SJCRH30 (cell line): ENCODE results near the gene YDJC. TPM values are rescaled to one million over a fixed set of nuclear protein-coding genes. Genes with fewer than 3 reads are reported as not detected.
"Not testable (repeated sequence)": the region's sequence is repeated elsewhere in the genome, so short reads cannot be mapped to it uniquely, and the experiment has no call there.

Experiments
- DNase-seq, 2 experiments: peaks; one replicate each; pipeline ENCODE4 v3.0.0-alpha.2; 2015 to 2020
- H3K27ac ChIP-seq: fragments of 250-450 bp; sonication (Bioruptor Pico); 2 replicates; pipeline ENCODE4 v1.5.1; 2020; ENCODE audit warnings: mild to moderate bottlenecking, moderate library complexity
- H3K27me3 ChIP-seq: fragments of 250-450 bp; sonication (Bioruptor Pico); 2 replicates; pipeline ENCODE4 v1.5.1; 2020; ENCODE audit warnings: mild to moderate bottlenecking, moderate library complexity
- H3K36me3 ChIP-seq: fragments of 250-450 bp; sonication (Bioruptor Pico); 2 replicates; pipeline ENCODE4 v1.5.1; 2020; ENCODE audit warnings: mild to moderate bottlenecking, moderate library complexity
- H3K4me1 ChIP-seq: fragments of 250-450 bp; sonication (Bioruptor Pico); 2 replicates; pipeline ENCODE4 v1.5.1; 2020; ENCODE audit warnings: mild to moderate bottlenecking, moderate library complexity
- H3K4me3 ChIP-seq: fragments of 250-450 bp; sonication (Bioruptor Pico); 2 replicates; pipeline ENCODE4 v1.5.1; 2020; ENCODE audit warnings: mild to moderate bottlenecking, moderate library complexity
- H3K9me3 ChIP-seq: fragments of 250-450 bp; sonication (Bioruptor Pico); replicated peaks from 2 replicates; pipeline ENCODE4 v1.5.1; 2020; ENCODE audit warnings: mild to moderate bottlenecking, moderate library complexity
- total RNA-seq: library from RNA; depleted of rRNA; stranded (reverse); fragments of >200 nt; shearing (Covaris generic); gene quantifications from 2 replicates; pipeline ENCODE4 v1.2.3, GENCODE V29; 2014

YDJC gene
- total RNA-seq, 1 experiment from 2014 or later, result 8.9 TPM

GRCh38 chr22:21612858-21613257 lies 17.0 kb downstream of the YDJC start:
- H3K4me1 ChIP-seq, result no peaks in the 10 kb centered on the region
- DNase-seq, result no peak
- no peaks in the 10 kb centered on the region for H3K9me3 ChIP-seq
- peaks cover 75% of the 10 kb centered on the region for H3K36me3 ChIP-seq
- no peak overlapping the region for H3K27ac ChIP-seq
- H3K27me3 ChIP-seq, result no peaks in the 10 kb centered on the region; the same call in 1 of the 2 replicates
- H3K4me3 ChIP-seq, result no peak overlapping the region

- Histone ChIP-seq H3K4me1 (no peaks in the 10 kb centered on the region), H3K9me3 (no peaks in the 10 kb centered on the region), H3K27me3 (no peaks in the 10 kb centered on the region; the same call in 1 of the 2 replicates), H3K27ac (no peak overlapping the region), H3K4me3 (no peak overlapping the region), H3K36me3 (peaks cover 74% of the 10 kb centered on the region)
- no peak for DNase-seq
Measured at GRCh38 chr22:21611210-21611977, 18.4 kb downstream of the YDJC start.

GRCh38 chr22:21609556-21610157 lies 20.2 kb downstream of the YDJC start:
- not testable (repeated sequence) for H3K4me3 ChIP-seq

DNA sequence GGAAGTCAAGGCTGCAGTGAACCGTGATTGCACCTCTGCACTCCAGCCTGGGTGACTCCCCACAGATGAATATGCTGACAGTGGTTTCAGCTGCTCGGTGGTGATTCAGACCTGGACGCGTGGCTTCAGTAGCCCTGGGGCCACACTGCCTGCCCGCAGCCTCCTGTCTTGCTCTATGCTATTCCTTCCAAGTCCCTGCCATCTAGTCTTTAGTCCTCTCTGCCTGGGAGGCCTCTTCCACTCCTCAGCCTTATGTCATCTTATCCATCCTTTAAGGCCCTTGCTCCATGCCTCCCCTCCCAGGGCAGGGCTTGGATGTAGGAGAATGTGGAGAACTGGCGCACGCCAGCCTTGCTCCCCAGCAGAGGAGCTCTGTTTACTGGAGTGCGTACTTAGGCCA lies 23.0 kb downstream of the YDJC start:
- Histone ChIP-seq H3K27ac (no peak overlapping the region), H3K4me3 (no peak overlapping the region), H3K4me1 (no peaks in the 10 kb centered on the region), H3K36me3 (peaks cover 50% of the 10 kb centered on the region), H3K9me3 (no peaks in the 10 kb centered on the region), H3K27me3 (no peaks in the 10 kb centered on the region; the same call in 1 of the 2 replicates)
- DNase-seq, result no peak

More at GRCh38 chr22:21609556-21610157, 20.2 kb downstream of the YDJC start:
- not testable (repeated sequence) for H3K27me3 ChIP-seq, H3K9me3 ChIP-seq, H3K27ac ChIP-seq, DNase-seq, H3K4me1 ChIP-seq
- H3K36me3 ChIP-seq, result peaks cover 74% of the 10 kb centered on the region

- no peaks in the 10 kb centered on the region for H3K9me3 ChIP-seq
- H3K4me1 ChIP-seq, result no peaks in the 10 kb centered on the region
- no peak for DNase-seq
- H3K27me3 ChIP-seq, result no peaks in the 10 kb centered on the region; the same call in 1 of the 2 replicates
- H3K27ac ChIP-seq, result no peak overlapping the region
- H3K36me3 ChIP-seq, result peaks cover 43% of the 10 kb centered on the region
- no peak overlapping the region for H3K4me3 ChIP-seq
Measured at GRCh38 chr22:21605887-21606564, 23.8 kb downstream of the YDJC start.

GRCh38 chr22:21603973-21604372 lies 25.8 kb downstream of the YDJC start:
- H3K27me3 ChIP-seq, result no peaks in the 10 kb centered on the region
- H3K4me3 ChIP-seq, result no peak overlapping the region
- no peaks in the 10 kb centered on the region for H3K4me1 ChIP-seq
- peaks cover 32% of the 10 kb centered on the region for H3K36me3 ChIP-seq
- no peak for DNase-seq
- H3K27ac ChIP-seq, result no peak overlapping the region
- H3K9me3 ChIP-seq, result no peaks in the 10 kb centered on the region

GRCh38 chr22:21602579-21602978 lies 27.2 kb downstream of the YDJC start:
- Histone ChIP-seq H3K9me3 (no peaks in the 10 kb centered on the region), H3K27me3 (no peaks in the 10 kb centered on the region), H3K4me3 (no peak overlapping the region), H3K36me3 (peaks cover 32% of the 10 kb centered on the region), H3K27ac (no peak overlapping the region), H3K4me1 (no peaks in the 10 kb centered on the region)
- no peak for DNase-seq

GRCh38 chr22:21599053-21599893 lies 30.5 kb downstream of the YDJC start:
- DNase-seq, result no peak
- Histone ChIP-seq H3K4me1 (no peaks in the 10 kb centered on the region), H3K4me3 (no peak overlapping the region), H3K36me3 (peaks cover 46% of the 10 kb centered on the region), H3K27ac (no peak overlapping the region), H3K27me3 (no peaks in the 10 kb centered on the region), H3K9me3 (no peaks in the 10 kb centered on the region)

DNA sequence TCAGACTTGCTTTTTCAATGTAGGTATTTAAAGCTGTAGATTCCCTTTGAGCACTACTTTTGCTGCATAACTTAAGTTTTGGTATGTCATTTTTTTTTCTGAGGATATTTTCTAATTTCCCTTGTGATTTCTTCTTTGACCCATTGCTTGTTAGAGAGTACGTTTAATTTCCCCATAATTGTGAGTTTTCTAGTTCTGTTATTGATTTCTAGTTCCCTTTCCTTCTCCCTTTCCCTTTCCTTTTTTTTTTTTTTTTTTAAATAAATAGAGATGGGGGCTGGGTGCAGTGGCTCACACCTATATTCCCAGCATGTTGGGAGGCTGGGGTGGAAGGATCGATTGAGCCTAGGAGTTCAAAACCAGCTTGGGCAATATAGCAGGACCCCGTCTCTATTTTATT lies 31.5 kb downstream of the YDJC start:
- Histone ChIP-seq H3K4me1 (no peaks in the 10 kb centered on the region), H3K27ac (no peak overlapping the region), H3K27me3 (no peaks in the 10 kb centered on the region), H3K4me3 (no peak overlapping the region), H3K36me3 (peaks cover 55% of the 10 kb centered on the region), H3K9me3 (no peaks in the 10 kb centered on the region)
- DNase-seq, result no peak

DNA sequence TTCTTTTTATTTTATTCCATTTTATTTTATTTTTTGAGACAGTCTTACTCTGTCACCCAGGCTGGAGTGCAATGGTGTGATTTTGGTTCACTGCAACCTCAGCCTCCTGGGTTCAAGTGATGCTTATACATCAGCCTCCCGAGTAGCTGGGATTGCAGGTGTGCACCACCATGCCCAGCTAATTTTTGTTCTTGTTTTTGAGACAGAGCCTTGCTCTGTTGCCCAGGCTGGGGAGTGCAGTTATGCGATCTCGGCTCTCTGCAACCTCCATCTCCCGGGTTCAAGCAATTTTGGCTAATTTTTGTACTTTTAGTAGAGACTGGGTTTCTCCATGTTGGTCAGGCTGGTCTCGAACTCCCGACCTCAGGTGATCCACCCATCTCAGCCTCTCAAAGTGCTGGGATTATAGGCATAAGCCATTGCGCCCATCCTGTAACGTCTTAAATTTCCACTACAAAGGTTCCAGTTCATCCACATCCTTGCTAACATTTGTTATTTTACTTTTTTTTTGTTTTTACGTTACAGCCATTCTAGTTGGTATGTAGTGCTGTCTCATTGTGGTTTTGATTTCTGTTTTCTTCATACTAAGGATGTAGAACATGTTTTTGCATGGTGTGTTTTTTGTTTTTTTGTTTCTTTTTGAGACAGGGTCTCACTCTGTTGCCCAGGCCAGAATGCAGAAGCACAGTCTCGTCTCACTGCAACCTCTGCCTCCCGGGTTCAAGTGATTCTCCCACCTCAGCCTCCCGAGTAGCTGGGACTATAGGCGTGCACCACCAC lies 33.3 kb downstream of the YDJC start:
- not testable (repeated sequence) for H3K27ac ChIP-seq, H3K9me3 ChIP-seq, DNase-seq, H3K4me1 ChIP-seq, H3K27me3 ChIP-seq, H3K4me3 ChIP-seq
- H3K36me3 ChIP-seq, result peaks cover 65% of the 10 kb centered on the region

- Histone ChIP-seq H3K4me3 (no peak overlapping the region), H3K36me3 (peaks cover 71% of the 10 kb centered on the region), H3K27me3 (no peaks in the 10 kb centered on the region), H3K4me1 (no peaks in the 10 kb centered on the region), H3K9me3 (no peaks in the 10 kb centered on the region), H3K27ac (no peak overlapping the region)
- no peak for DNase-seq
Measured at GRCh38 chr22:21594865-21595452, 34.9 kb downstream of the YDJC start.

- peak in 1 of 2 experiments; percentile 24 for DNase-seq
- Histone ChIP-seq H3K27ac (no peak overlapping the region), H3K4me3 (no peak overlapping the region), H3K36me3 (peaks cover 67% of the 10 kb centered on the region), H3K9me3 (no peaks in the 10 kb centered on the region), H3K4me1 (no peaks in the 10 kb centered on the region), H3K27me3 (no peaks in the 10 kb centered on the region)
Measured at GRCh38 chr22:21593406-21594232, 36.2 kb downstream of the YDJC start.

DNA sequence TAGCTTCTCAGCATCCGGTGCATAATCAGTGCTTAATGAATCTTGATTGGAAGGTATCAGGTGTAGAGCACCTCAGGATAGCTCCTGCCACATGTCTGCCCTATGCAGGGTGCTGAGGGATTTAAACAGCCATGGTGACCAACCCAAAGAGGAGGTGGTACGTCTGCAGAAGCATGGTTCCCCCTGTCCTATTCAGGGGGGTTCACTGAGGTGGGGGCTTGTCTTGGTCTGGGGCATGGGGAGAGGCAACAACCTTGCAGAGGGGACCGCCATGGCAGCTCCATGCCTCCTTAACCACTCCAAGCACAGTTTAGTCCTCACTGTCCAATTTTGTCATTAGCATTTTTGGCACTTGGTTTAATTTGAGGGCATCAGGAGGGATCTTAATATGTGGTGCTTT lies 37.4 kb downstream of the YDJC start:
- peaks cover 70% of the 10 kb centered on the region for H3K36me3 ChIP-seq
- no peaks in the 10 kb centered on the region for H3K27me3 ChIP-seq
- DNase-seq, result no peak
- H3K4me1 ChIP-seq, result no peaks in the 10 kb centered on the region
- H3K9me3 ChIP-seq, result no peaks in the 10 kb centered on the region
- no peak overlapping the region for H3K4me3 ChIP-seq
- H3K27ac ChIP-seq, result no peak overlapping the region
